HG03521 (cell line): ENCODE results near the gene WFIKKN1.

Source experiments
- ATAC-seq: cut with Tn5 transposase; IDR thresholded peaks from one replicate; pipeline ENCODE4 v1.9.1; 2021; ENCODE audit warnings: mild to moderate bottlenecking, moderate library complexity; ENCODE audit not compliant: unreplicated experiment

WFIKKN1 gene

DNA sequence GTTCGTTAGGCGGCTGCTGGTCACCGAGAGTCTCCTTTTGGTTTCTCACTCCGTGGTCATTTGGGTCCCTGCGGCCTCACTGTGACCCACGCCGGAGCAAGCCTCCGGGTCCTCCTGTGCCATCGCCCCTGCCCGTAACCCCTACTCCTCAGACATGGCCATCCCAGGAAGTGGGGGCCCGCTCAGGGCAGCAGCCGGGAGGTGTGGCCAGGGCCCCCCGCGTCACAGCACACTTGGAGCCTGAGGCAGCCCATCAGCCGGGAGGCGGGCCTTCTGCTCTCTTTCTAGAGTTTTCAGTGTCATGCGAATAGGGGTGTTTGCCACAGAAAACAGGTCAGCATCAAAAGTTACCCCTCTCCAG lies 7.9 kb upstream of the WFIKKN1 start:
- no peak for ATAC-seq

DNA sequence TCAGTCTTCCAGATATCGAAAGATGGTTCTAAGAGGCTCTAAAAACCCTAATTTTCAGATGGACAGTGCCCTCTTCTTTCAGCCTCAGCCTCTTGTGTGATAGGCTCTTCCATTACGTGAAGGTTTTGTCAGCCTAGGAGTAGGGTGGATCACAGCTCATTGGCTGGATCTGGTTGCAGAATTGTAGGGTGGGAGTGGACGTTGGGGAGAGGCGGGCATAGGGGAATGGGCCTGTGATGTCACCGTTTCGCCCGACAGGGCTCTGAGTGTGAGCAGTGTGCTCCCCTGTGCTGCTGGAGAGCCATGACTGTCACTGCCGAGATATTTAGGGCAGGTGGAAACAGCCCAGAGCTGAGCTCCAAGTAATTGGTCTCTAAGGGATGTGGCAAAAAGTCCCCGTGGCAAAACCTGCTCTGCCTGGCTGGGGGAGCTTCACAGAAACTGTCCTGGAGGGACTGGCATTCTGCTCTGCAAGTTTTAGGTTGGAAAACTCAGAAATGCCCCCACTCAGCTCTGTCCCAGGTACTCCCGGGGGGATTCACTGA lies 6.2 kb upstream of the WFIKKN1 start:
- ATAC-seq = no peak

DNA sequence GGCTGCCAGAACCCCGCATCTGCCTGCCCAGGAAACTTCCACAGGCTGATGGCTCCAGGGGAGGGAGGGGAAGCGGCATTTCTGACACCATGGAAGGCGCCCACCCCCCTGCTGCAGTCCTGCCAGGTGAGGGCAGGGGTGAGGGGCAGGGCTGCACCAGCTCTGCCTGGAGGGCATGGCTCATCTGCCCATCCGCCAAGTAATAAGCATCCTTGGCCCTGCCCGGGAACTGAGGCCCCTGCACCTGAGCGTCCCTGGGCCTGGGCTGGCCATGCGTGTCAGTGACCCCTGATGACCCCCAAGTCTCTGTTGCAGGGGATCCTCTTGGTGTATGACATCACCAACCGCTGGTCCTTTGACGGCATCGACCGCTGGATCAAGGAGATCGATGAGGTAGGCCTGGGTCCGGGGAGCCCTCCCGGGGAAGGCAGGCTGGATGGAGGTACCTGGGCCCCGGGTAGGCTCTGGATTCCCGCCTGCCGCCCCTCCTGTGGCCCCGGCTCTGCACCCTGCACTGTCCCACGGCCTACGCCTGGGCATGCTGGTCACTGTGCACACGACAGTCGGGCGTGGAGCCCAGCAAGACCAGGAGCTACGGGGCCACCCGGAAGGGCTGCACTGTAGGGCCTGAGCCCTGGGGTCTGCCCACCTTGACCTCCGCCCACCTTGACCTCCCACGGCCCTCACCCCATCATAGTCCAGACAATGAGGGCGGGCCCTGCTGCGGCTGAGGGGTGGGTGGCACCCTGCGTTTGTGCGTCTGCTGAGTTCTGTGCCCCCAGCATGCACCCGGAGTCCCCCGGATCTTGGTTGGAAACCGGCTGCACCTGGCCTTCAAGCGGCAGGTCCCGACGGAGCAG lies 5.4 kb upstream of the WFIKKN1 start:
- ATAC-seq = no peak

DNA sequence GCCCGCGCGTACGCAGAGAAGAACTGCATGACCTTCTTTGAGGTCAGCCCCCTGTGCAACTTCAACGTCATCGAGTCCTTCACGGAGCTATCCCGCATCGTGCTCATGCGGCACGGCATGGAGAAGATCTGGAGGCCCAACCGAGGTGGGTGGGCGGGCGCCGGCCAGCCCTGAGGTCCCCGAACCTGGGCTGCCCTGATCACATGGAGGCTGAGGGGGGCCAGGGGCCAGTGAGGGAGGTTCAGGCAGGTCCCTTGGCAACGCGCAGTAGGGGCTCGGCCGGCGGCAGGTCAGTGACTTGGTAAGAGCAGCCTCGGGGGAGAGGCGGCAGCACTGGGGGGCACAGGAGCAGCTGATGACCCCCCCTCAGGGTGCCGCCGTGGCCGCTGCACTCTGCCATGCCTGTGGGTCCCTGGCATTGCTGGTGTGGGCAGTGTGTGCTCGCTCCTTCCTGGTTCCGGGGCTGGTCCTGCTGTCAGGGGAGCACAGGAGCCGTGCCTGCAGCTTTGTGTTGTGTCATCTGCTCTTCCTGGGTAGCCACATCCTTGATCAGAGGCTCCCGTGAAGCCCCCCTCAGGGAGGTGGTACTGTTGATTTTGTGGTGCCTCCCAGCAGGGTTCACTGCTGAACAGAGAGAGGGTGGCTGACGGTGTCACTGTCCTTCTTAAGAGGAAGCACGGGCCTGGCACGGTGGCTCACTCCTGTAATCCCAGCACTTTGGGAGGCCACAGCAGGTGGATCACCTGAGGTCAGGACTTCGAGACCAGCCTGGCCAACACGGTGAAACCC lies 4.6 kb upstream of the WFIKKN1 start:
- no peak for ATAC-seq

DNA sequence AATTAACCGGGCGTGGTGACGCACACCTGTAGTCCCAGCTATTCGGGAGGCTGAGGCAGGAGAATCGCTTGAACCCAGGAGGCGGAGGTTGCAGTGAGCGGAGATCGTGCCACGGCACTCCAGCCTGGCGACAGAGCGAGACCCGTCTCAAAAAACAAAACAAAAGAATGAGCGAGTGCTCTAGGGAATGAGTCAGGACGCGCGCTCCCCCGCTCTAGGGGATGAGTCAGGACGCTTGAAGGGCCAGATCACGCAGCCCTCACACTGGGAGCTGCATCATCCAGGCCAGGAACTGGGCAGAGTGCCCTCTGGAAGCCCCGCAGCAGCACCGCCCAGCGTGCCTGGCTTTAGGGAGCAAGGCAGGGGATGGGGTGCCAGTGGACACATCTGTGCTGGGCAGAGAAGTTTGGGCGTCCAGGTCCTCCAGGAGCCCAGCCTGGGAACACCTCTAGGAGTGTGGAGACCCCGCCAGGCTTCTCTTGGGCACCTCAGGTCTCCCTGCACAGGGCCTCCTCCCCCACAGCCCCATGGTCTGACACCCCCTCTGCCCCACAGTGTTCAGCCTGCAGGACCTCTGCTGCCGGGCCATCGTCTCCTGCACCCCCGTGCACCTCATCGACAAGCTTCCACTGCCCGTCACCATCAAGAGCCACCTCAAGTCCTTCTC lies 3.9 kb upstream of the WFIKKN1 start:
- no peak for ATAC-seq

DNA sequence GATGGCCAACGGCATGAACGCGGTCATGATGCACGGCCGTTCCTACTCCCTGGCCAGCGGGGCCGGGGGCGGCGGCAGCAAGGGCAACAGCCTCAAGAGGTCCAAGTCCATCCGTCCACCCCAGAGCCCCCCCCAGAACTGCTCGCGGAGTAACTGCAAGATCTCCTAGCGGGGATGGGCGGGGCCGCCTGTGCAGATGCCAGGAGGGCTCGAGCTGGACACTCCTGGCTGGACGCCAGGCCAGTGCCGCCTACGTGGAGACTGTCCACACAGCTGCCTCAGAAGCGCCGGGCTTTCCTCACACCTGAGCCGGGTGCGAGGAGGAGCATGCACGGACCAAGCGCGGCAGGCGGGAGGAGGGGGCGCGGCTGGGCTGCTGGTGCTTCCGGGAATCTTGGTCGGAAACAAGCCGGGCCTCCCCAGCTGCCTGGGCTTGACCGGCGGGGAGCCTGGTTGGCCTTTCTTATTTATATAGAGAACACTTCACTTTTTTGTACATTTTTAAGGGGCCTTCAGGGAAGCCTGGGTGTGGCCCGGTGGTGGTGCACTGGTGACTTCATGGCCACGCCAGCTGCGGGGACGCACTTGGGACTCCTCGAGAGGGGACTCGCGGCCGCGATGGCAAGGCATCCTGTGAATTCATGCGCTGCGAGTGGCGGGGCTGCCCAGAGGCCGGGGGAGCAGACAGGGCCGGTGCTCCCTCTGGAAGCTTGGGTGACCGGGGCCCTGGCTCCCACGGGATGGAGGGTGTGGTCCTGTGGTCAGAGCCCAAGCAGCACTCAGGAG lies 3.1 kb upstream of the WFIKKN1 start:
- ATAC-seq = no peak

DNA sequence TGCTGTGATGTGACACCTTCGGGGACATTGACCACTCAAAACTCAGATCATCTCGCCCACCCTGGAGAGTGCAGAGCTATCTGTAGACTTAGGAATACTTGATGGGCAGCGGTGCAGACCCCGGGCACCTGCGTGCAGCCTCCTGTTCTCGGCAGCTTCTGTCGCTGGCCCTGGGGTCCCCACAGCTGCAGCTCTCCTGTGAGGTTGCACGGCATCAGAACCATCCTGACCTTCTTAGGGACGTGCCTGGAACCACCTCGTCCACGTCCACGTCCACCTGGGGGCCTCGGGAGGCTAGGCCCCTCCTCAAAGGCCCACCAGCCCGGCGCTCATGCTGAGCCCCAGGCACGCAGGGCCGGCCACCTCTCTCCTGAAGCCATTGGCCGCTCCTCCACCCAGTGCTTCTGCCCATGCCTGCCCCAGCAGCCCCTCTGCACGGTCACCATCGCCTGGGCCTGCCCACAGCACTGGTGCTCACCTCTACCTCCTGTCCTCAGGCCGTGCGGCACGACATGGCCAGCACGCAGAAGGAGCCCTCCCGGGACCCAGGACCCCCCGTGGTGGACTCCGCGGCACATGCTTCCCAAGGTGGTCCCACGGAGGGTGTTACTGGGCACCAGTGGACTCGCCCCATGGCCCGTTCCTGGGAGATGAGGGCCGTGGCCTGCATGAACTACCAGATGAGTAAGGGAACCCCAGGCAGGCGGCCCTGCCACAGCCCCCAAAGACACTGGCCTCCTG lies 2.3 kb upstream of the WFIKKN1 start:
- ATAC-seq = no peak

DNA sequence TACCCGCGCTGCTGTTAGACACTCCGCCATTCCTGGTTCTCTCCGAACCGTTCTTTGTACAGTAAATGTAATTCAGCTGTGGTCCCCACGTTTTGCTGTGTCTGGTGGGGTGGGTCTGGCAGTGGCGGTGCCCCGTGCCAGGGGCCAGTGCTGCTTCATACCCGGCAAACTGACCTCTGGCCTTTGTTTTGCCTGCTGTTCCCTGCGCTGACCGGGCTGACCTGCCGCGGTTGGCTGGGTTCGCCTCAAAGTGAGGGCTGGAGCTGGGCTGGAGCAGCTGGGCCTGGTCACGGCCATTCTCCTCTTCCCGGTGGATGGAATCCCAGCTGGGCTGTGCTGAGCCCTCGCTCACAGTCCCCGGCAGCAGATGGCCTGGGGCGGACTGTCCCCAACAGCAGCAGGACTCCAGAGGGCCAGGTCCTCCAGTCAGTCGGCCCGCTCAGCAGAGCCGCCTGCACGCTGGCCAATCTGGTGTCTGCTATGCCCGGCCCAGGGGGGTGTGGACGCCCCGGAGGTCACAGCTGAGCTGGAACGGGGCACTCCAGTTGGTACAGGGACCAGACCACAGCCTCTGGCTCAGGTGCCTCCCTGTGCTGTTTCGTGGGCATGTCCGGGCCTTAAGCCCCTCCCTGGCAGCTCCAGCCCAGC lies 1.5 kb upstream of the WFIKKN1 start:
- ATAC-seq = no peak

DNA sequence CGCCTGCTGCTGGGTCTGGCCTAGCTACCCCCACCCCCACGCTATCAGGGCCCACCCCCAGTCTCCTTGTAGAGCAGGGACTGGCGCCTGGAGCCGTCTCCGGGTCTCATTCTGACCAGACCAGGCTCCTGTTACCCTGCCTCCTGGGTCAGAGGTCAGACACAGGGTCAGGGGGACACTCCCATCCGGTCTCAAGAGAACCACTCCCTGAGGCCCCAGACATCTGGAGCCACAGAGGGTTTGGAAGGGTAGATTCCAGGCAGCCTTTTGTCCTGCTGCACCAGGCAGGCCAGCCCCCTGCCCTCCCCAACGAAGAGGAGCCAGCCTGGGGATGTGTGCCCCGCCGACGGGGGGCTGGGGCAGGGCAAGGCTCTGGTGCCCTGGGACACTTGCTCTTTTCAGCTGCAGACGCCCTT lies 944 bp upstream of the WFIKKN1 start:
- ATAC-seq = no peak

DNA sequence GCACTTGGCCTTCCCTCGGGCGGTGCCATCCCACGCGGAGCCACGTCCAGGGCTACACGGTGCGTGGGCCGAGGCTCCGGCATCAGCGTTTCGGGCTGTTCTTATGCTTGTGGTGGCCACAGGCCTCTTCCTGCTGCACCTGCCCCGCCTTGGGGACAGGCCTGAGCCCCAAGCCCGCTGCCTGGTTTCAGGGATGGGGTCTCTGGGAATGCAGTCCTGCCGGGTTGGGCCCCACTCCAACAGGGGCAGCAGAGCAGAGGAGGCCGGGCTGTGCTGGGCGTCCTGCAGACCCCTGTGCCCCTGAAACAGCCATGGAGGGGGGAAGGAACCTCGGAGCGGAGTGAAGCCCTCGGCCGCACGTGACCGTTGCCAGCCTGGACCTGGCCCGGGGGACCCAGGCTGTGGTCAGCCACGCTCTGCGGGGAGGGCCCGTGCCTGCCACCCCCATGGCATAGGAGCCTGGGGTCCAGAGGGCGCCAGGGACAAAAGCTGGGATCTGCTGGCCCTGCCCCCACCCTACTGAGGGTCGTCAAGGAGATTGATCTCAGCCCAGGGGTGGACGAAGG lies 453 bp upstream of the WFIKKN1 start:
- no peak for ATAC-seq

DNA sequence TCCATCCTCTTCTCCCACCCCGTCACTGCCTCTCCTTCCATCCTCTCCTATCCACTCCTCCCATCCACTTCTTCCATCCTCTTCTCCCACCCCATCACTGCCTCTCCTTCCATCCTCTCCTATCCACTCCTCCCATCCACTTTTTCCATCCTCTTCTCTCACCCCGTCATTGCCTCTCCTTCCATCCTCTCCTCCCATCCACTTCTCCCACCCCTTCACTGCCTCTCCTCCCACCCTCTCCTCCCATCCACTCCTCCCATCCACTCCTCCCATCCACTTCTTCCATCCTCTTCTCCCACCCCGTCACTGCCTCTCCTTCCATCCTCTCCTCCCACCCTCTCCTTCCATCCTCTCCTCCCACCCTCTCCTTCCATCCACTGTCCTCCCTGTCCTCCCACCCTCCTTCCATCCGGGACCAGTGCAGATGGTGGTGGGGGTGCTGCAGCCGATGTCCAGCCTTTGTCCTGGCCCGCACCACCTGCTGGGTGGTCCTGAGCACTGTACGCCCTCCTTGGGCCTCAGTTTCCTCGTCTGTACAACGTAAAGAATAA lies 1.1 kb downstream of the WFIKKN1 start:
- no peak for ATAC-seq

DNA sequence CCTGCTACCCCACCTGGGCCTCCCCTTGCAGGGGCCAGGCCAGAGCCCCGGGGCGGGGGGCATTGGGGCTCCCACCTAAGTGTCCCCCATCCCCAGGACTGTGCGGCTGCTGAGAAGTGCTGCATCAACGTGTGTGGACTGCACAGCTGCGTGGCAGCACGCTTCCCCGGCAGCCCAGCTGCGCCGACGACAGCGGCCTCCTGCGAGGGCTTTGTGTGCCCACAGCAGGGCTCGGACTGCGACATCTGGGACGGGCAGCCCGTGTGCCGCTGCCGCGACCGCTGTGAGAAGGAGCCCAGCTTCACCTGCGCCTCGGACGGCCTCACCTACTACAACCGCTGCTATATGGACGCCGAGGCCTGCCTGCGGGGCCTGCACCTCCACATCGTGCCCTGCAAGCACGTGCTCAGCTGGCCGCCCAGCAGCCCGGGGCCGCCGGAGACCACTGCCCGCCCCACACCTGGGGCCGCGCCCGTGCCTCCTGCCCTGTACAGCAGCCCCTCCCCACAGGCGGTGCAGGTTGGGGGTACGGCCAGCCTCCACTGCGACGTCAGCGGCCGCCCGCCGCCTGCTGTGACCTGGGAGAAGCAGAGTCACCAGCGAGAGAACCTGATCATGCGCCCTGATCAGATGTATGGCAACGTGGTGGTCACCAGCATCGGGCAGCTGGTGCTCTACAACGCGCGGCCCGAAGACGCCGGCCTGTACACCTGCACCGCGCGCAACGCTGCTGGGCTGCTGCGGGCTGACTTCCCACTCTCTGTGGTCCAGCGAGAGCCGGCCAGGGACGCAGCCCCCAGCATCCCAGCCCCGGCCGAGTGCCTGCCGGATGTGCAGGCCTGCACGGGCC lies 1.9 kb downstream of the WFIKKN1 start:
- ATAC-seq = no peak

DNA sequence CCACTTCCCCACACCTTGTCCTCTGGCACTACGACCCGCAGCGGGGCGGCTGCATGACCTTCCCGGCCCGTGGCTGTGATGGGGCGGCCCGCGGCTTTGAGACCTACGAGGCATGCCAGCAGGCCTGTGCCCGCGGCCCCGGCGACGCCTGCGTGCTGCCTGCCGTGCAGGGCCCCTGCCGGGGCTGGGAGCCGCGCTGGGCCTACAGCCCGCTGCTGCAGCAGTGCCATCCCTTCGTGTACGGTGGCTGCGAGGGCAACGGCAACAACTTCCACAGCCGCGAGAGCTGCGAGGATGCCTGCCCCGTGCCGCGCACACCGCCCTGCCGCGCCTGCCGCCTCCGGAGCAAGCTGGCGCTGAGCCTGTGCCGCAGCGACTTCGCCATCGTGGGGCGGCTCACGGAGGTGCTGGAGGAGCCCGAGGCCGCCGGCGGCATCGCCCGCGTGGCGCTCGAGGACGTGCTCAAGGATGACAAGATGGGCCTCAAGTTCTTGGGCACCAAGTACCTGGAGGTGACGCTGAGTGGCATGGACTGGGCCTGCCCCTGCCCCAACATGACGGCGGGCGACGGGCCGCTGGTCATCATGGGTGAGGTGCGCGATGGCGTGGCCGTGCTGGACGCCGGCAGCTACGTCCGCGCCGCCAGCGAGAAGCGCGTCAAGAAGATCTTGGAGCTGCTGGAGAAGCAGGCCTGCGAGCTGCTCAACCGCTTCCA lies 2.7 kb downstream of the WFIKKN1 start:
- no peak for ATAC-seq

DNA sequence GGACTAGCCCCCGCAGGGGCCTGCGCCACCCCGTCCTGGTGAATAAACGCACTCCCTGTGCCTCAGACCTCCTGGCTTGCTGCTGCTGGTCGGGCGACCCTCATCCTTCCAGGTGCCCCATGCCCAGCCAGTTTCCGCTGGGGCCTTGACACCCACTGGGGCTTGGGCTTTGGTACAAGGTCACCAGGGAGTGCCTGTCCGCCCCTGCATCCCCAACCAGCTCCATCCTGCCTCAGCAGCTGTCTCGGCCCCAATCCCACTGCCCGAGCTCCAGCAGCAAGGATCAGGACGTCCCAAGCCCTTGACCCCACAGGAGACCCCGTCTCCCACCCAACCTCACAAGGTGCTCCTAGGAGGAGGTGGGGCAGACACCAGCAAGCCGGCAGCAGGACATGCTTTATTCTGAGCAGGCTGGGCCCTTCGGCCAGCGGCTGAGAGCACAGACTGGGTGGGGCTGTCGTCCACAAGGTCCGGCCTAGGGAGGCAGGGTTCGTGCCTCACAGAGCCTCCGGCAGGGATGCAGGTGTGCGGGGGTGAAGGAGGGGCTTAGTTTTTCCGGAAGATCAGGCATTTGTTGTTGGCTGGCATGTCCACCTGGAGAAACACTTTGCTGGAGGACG lies 3.4 kb downstream of the WFIKKN1 start:
- no peak for ATAC-seq

DNA sequence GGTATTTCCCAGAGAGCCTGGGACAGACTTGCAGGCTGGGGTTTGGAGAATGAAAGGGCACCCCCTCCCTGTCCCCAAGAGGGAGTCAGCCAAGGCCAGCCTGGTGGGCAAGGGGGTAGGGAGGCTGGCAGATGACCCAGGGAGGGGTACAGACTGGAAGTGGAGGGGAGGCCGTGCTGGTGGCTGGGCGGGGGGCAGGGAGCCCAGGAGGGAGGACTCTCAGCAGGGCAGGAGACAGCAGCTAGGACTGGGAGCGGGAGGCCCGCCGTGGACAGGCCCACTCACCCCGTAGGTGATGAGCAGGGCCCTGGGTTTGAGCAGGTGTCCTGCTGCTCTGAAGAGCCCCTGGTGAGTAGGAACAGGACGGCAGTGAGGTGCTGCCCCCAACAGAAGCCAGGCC lies 4.2 kb downstream of the WFIKKN1 start:
- no peak for ATAC-seq

DNA sequence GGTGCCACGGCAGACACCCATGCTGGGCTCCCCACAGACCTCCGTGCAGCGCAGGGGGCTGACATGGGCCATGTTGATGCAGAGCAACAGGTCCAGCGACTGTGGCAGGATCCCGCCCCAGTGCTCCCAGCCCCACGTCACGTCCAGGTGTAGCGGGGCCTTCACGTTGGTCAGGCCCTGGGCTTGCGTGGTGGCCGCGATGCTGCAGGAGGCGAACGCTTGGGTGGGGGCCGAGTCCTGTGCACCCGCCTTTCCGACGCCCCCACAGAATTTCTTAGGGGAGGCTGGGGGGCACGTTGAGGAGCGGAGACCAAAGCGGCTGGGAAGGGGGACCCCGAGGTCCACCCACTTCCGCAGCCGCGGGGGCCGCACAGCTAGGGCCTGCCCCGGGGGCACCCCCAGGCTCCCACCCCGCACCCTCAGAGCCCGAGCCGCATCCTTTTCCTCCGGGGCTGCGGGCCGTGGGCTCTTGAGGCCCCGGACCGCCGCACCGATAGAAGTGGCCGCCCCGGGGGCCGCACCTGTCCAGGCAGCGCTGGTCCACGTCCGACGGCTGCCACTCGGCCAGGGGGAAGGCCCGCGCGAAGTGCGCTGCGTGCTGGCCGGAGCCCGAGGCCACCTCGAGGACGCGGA lies 4.9 kb downstream of the WFIKKN1 start:
- ATAC-seq = no peak
